NCI-H1694 treated with DMSO at 0.1 percent for 48 hours (cell line): ENCODE results near the gene KDM2A.

Experiments
- DNase-seq: peaks from one replicate; lab custom pipeline; 2025; lab: John Stamatoyannopoulos, UW

The KDM2A gene

GRCh38 chr11:67301313-67301921, 182.4 kb downstream of the KDM2A start:
- DNase-seq, result no peak

- DNase-seq, result no peak
Measured at GRCh38 chr11:67301951-67302516, 183.0 kb downstream of the KDM2A start.

- DNase-seq, result no peak
Measured at GRCh38 chr11:67302571-67303131, 183.6 kb downstream of the KDM2A start.

GRCh38 chr11:67303132-67303834, 184.2 kb downstream of the KDM2A start, which contains the start of gene SSH3:
Gene SSH3, plus strand, starts transcription at chr11:67303530. Its CDS starts 96 bp downstream, at chr11:67303626.
- no peak for DNase-seq

- DNase-seq, result no peak
Measured at GRCh38 chr11:67303835-67304411, 184.9 kb downstream of the KDM2A start.

GRCh38 chr11:67304511-67305113, 185.5 kb downstream of the KDM2A start:
- no peak for DNase-seq

- DNase-seq, result no peak
Measured at GRCh38 chr11:67306769-67307544, 187.9 kb downstream of the KDM2A start.

- DNase-seq, result no peak
Measured at GRCh38 chr11:67307545-67308001, 188.5 kb downstream of the KDM2A start.
